HepG2 (cell line): ENCODE measurements around the gene NUCB1. TPM values are rescaled to one million over a fixed set of nuclear protein-coding genes. Genes with fewer than 3 reads are reported as not detected.

Experiments used
- ATAC-seq: fragments of 200-7000 bp; cut with Tn5 transposase; 3 replicates; pipeline ENCODE4 v1.9.1; 2020; ENCODE audit warnings: mild to moderate bottlenecking, moderate library complexity
- BruUV-seq: library from RNA; stranded (reverse); fragments of 400-500 nt; replicated peaks from 2 replicates; lab custom pipeline; 2021; lab: Mats Ljungman, UMichigan
- CTCF ChIA-PET: fragments of 300-600 bp; formaldehyde crosslinking; extraction: SDS; loops from one replicate; lab custom pipeline; 2021; ENCODE audit warnings: low total read pairs, inconsistent platforms, low intra/inter-chr PET ratio; lab: Yijun Ruan, JAX
- POLR2A ChIA-PET: fragments of 350-600 bp; sonication (Branson Sonifier 250); formaldehyde crosslinking; loops from one replicate; lab custom pipeline; 2020; ENCODE audit warnings: antibody characterized with exemption, inconsistent platforms; lab: Yijun Ruan, JAX
- DNase-seq: peaks from one replicate; pipeline ENCODE4 v3.0.0-alpha.2; 2015; ENCODE audit warnings: low spot score
- FAIRE-seq: peaks from 3 replicates; lab custom pipeline; 2011; peaks lifted over from hg19 to GRCh38; lab: Jason Lieb, UNC
- H2AFZ ChIP-seq: one replicate; pipeline ENCODE4 v1.6.1; 2011; ENCODE audit warnings: low read length, inconsistent platforms
- H3K27ac ChIP-seq: fragments of 300-600 bp; 3 replicates; pipeline ENCODE4 v1.8.0; 2011; ENCODE audit warnings: mixed run types, mild to moderate bottlenecking, mixed read lengths, low read length, inconsistent platforms; ENCODE audit not compliant: insufficient read depth; ENCODE audit errors: extremely low read length
- H3K27me3 ChIP-seq, 2 experiments: fragments of 200-600 bp in 1 of 2; 2 replicates in 1 of 2; 3 replicates in 1 of 2; pipeline versions ENCODE4 v1.6.0 to v1.8.0; 2011; ENCODE audit warnings: low read length in 2 of 2, mild to moderate bottlenecking in 2 of 2, moderate library complexity in 2 of 2, inconsistent platforms in 1 of 2; ENCODE audit not compliant: insufficient read depth in 2 of 2, control insufficient read depth in 1 of 2
- H3K36me3 ChIP-seq, 2 experiments: fragments of 200-600 bp in 1 of 2; replicated peaks in 1 of 2; 2 replicates in 1 of 2; 3 replicates in 1 of 2; pipeline versions ENCODE4 v1.5.1 to v1.8.0; 2011; ENCODE audit warnings: low read length in 2 of 2, inconsistent platforms in 1 of 2; ENCODE audit not compliant: insufficient read depth in 2 of 2, control insufficient read depth in 1 of 2
- H3K4me1 ChIP-seq: 2 replicates; pipeline ENCODE4 v1.5.1; 2012; ENCODE audit warnings: low read length, inconsistent platforms; ENCODE audit not compliant: insufficient read depth
- H3K4me2 ChIP-seq: 2 replicates; pipeline ENCODE4 v1.6.0; 2011; ENCODE audit warnings: low read depth, low read length, inconsistent platforms
- H3K4me3 ChIP-seq, 3 experiments: fragments of 200-600 bp in 1 of 3; sonication (generic), shearing (Covaris generic) in 1 of 3; replicated peaks in 1 of 3; 2 replicates each; pipeline ENCODE4 v1.5.1; 2011 to 2016; ENCODE audit warnings: low read length in 3 of 3, inconsistent platforms in 2 of 3, low read depth in 2 of 3, mild to moderate bottlenecking in 2 of 3, control low read depth in 1 of 3, mixed read lengths in 1 of 3; ENCODE audit not compliant: insufficient read depth in 1 of 3
- H3K79me2 ChIP-seq: one replicate; pipeline ENCODE4 v1.6.1; 2011; ENCODE audit warnings: low read length, inconsistent platforms; ENCODE audit not compliant: insufficient read depth
- H3K9ac ChIP-seq: 2 replicates; pipeline ENCODE4 v1.6.0; 2011; ENCODE audit warnings: mild to moderate bottlenecking, low read depth, low read length, inconsistent platforms; ENCODE audit not compliant: insufficient read depth
- H3K9me3 ChIP-seq: 2 replicates; pipeline ENCODE4 v1.5.1; 2012; ENCODE audit warnings: mild to moderate bottlenecking, low read length
- H4K20me1 ChIP-seq: 2 replicates; pipeline ENCODE4 v1.6.0; 2011; ENCODE audit warnings: inconsistent platforms, mild to moderate bottlenecking, low read length, moderate library complexity; ENCODE audit not compliant: insufficient read depth
- CC2D1A ChIP-seq: sonication (generic); formaldehyde crosslinking; IDR thresholded peaks from 2 replicates; pipeline ENCODE4 v1.8.1; 2023; ENCODE audit warnings: mild to moderate bottlenecking, missing genetic modification reagents
- HNF4G ChIP-seq, 2 experiments: sonication (generic) in 1 of 2; formaldehyde crosslinking in 1 of 2; IDR thresholded peaks; 2 replicates each; pipeline versions ENCODE4 v1.4.0 to v1.6.1; 2011 to 2020; ENCODE audit warnings: borderline replicate concordance in 2 of 2, low read depth in 2 of 2, mild to moderate bottlenecking in 2 of 2, low read length in 1 of 2, missing genetic modification reagents in 1 of 2, moderate library complexity in 1 of 2
- MBNL3 ChIP-seq: fragments of 250-450 bp; sonication (Bioruptor Pico); conservative IDR thresholded peaks from 2 replicates; pipeline ENCODE4 v1.8.0; 2022; ENCODE audit warnings: mild to moderate bottlenecking, inconsistent platforms
- ONECUT2 ChIP-seq: sonication (generic); formaldehyde crosslinking; IDR thresholded peaks from 2 replicates; pipeline ENCODE4 v1.4.0; 2020; ENCODE audit warnings: missing genetic modification reagents
- POLR2A ChIP-seq, 2 experiments: IDR thresholded peaks; 2 replicates each; pipeline ENCODE4 v1.6.1; 2011; ENCODE audit warnings: low read depth in 2 of 2, low read length in 2 of 2, mild to moderate bottlenecking in 1 of 2, moderate library complexity in 1 of 2; ENCODE audit not compliant: insufficient read depth in 1 of 2
- SOX5 ChIP-seq: IDR thresholded peaks from 2 replicates; pipeline ENCODE4 v1.6.1; 2016; ENCODE audit warnings: borderline replicate concordance
- ZEB1 ChIP-seq: IDR thresholded peaks from 2 replicates; pipeline ENCODE4 v1.6.1; 2012; ENCODE audit warnings: mild to moderate bottlenecking, low read depth, inconsistent platforms; ENCODE audit not compliant: insufficient replicate concordance
- ZNF563 ChIP-seq: sonication (generic); formaldehyde crosslinking; IDR thresholded peaks from 2 replicates; pipeline ENCODE4 v1.8.0; 2022; ENCODE audit warnings: mild to moderate bottlenecking, moderate library complexity, missing genetic modification reagents
- ZNF879 ChIP-seq: sonication (generic); formaldehyde crosslinking; IDR thresholded peaks from 2 replicates; pipeline ENCODE4 v1.8.1; 2023; ENCODE audit warnings: missing genetic modification reagents
- WGBS: methylation state at CpG from one replicate; pipeline ENCODE4 v1.1.6; 2017; ENCODE audit warnings: low lambda C conversion rate; 5-methylcytosine and 5-hydroxymethylcytosine counted together
- in situ Hi-C: cut with HindIII; loops from 2 replicates; pipeline ENCODE4 v1.10.0; 2017; ENCODE audit warnings: low pct_unique_long_range_greater_than_20kb; ENCODE audit not compliant: extremely low pct_ligation_motif_present
- intact Hi-C: fragments of 100-400 bp; cut with micrococcal nuclease; formaldehyde crosslinking; loops from one replicate; pipeline ENCODE4 v1.10.0; 2022; ENCODE audit not compliant: unreplicated experiment
- polyA plus RNA-seq, 8 experiments: library from polyadenylated mRNA; depleted of rRNA in 3 of 8; stranded (reverse) in 7 of 8; unstranded in 1 of 8; fragments of >200 nt; fragmentation: Illumina TruSeq in 4 of 8; extraction: Trizol in 4 of 8; gene quantifications; 2 replicates each; pipeline versions ENCODE4 v1.2.1 to v1.2.3, GENCODE V29; 2011 to 2016; ENCODE audit warnings: low read depth in 4 of 8, missing spikeins in 1 of 8, mixed read lengths in 1 of 8; ENCODE audit not compliant: insufficient read depth in 1 of 8
- total RNA-seq, 5 experiments: library from RNA; depleted of rRNA; stranded (reverse); fragments of >200 nt; fragmentation: Illumina TruSeq; extraction: Trizol; gene quantifications; 2 replicates each; pipeline ENCODE4 v1.2.3, GENCODE V29; 2016; ENCODE audit warnings: low read depth in 1 of 5
- TF ChIP-seq, protein P1 (sequence below): sonication (generic); formaldehyde crosslinking; IDR thresholded peaks from 2 replicates; pipeline ENCODE4 v1.5.0; 2020; ENCODE audit warnings: missing genetic modification reagents, mild to moderate bottlenecking, borderline replicate concordance

NUCB1 gene
- total and polyA plus RNA-seq, 2 of the 13 experiments (the other 11 are each of a cell fraction or from before 2014, with no cell fraction given) = 82.3 to 106 TPM

DNA sequence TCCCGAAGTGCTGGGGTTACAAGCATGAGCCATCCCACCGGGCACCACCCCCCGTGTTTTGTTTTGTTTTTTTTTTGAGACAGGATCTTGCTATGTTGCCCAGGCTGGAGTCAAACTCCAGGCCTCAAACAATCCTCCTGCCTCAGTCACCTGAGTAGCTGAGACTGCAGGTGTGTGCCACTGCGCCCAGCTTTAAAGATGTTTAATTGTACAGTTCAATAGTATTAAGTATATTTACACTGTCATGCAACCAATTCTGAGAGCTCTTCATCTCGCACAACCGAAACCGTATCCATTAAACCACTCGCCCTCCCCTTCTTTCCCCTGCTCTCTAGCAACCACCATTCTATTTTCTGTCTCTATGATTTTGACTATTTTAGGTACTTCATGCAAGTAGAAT, 15.6 kb downstream of the NUCB1 start:
- H3K27ac ChIP-seq = no peak overlapping the region
- no peak for ATAC-seq
- ChIA-PET CTCF (no interaction called here), POLR2A (interaction anchor here (1.2 to 1.5 kb wide), 3 partner anchors 16 to 51 kb away, joined by 3 to 5 read pairs (median 3); partner anchors contain the start of gene NUCB1)
- TF ChIP-seq ZEB1 (no peak), MBNL3 (no peak), ONECUT2 (CRISPR knock-in tag) (no peak), CC2D1A (CRISPR knock-in tag) (no peak), HNF4G (IDR thresholded peaks at IDR 0.05; ENCODE audit: borderline replicate concordance, low read depth, low read length) (no peak), HNF4G (CRISPR knock-in tag; IDR thresholded peaks at IDR 0.05; ENCODE audit: borderline replicate concordance, low read depth) (no peak), ZNF879 (CRISPR knock-in tag) (no peak), SOX5 (CRISPR knock-in tag) (no peak), ZNF563 (CRISPR knock-in tag) (no peak), POLR2A (IDR thresholded peaks at IDR 0.05; ENCODE audit: insufficient read depth in 1 of 2, low read depth in 2 of 2, low read length in 2 of 2) (no peak)
- TF ChIP-seq, protein P1, sequence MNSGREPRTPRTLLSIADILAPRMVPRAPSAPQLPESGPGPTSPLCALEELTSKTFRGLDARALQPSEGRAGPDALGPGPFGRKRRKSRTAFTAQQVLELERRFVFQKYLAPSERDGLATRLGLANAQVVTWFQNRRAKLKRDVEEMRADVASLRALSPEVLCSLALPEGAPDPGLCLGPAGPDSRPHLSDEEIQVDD (CRISPR knock-in tag) = no peak
- 96% methylated on average over 8 of the region's 8 CpGs for WGBS
- no peak for FAIRE-seq
- H3K4me3 ChIP-seq = no peak overlapping the region
- DNase-seq = no peak
- no peaks in the 10 kb centered on the region for H4K20me1 ChIP-seq
- H3K9me3 ChIP-seq = no peaks in the 10 kb centered on the region
- H3K9ac ChIP-seq = no peak overlapping the region
- in situ Hi-C loops = no loop called here
- H3K4me1 ChIP-seq = no peaks in the 10 kb centered on the region
- no peak overlapping the region for H3K4me2 ChIP-seq
- no peaks in the 10 kb centered on the region for H3K79me2 ChIP-seq
- H2AFZ ChIP-seq = no peak overlapping the region
- no TSS peak for BruUV-seq
- H3K36me3 ChIP-seq = peaks cover 18 to 56% of the 10 kb centered on the region in 2 experiments
- intact Hi-C loops = no loop called here
- H3K27me3 ChIP-seq = no peaks in the 10 kb centered on the region
